GM18861 (cell line): Measurements from ENCODE around the gene PALLD.
"Not testable (repeated sequence)": the region's sequence is repeated elsewhere in the genome, so short reads cannot be mapped to it uniquely, and the experiment has no call there.

Source experiments
- ATAC-seq: cut with Tn5 transposase; IDR thresholded peaks from one replicate; pipeline ENCODE4 v1.9.1; 2021; ENCODE audit not compliant: unreplicated experiment

Gene PALLD

DNA sequence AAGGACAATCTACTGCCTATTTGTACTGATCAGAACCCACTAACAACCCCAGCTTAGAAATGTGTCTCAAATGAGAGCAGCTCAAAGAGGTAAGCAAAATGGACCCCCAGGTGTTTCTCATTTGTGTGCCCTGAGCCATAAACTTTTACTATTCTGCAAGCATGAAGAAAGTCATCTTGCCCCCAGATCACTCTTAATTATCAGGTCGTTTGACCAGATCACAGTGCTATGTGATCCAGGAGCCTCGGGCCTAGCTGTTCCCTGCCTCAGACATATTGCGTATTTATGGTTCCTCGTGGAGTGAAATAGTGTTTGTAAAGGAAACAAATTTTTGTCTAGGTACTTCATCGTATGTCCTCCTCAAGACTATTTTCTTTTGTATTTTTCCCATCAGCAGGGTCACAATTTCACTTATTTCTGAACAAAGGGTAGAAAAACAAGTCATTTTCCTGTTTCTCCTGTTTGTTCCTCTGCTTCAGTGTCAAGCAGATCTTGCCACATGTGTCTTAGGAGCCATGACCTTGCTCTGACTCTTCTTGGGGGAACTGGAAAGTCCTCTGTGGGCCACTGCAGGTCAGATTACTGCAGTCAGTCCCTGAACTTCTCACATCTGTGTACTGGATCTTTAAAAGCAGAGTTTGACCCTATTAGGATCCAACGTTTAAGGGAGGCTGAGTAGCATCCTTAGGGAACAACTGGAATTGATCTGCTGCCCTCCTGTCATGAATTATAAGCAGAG is 194.9 kb downstream of the PALLD start:
- ATAC-seq: no peak

DNA sequence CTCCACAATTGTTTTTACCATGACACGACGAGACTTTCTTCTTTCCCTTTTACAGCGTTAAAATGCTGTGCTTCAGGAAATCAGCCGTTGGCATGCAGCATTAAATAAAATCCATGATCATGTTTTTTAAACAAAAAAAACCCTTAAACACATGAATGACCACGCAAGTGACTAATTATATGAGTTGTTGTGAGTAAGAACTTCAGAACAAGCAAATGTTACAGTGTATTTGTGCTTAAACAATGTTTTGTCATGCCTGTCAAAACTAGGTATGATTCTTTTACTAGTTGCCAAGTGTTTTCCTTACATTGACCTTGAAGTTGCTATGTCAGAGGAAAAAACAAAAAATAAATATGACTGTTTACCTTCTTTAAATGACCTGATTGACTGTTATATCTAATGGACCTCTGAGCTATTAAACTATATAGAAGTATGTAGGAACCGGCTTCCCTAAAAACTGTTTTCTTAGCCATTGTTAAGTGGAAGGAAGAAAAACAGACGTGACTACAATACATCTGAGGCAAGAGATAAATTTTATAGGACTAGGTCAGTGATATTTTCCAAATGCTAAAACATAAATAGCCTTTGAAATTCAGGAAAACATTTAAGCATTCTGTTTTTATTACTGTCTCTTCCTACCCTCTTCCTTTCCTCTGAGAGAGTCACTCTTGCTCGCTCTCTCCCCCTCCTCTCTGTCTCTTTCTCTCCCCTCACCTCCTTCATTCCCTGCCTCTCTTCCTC is 197.1 kb downstream of the PALLD start:
- no peak for ATAC-seq

DNA sequence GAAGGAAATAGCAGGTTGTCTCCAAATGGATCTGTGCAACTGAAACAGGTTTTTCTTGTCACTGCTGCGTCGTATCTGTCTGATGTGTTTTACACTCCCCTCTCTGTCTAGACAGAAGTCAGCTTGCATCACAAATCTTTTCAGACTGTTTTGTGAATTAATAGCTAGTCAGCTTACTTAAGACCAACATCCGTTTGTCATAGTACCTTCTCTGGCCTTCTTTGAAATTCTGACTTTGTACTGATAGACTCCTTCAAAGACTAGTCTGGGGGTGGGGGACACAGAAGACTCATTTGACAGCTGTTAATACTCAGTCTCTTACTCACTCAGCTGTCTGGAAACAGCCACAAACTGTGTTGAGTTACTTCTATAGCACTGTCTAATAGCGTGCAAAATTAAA is 197.8 kb downstream of the PALLD start:
- ATAC-seq: no peak

DNA sequence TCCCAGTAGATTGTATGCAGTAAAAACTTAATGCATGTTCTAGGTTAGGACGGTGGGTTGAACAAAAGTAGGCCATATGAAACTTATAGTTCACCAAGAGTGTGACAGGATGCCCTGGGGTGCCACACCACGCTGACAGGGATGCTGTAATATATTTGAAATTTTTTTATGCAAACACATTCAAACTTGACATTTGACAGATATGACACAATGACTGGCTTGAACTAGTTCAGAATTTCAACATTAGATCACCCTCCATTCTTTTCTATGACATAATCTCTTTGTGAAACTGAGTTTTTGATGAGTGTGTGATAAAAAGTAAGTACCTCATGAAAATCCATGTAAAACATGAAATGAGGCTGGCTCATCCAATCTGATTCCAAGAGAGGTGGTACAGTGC is 198.4 kb downstream of the PALLD start:
- ATAC-seq: no peak

DNA sequence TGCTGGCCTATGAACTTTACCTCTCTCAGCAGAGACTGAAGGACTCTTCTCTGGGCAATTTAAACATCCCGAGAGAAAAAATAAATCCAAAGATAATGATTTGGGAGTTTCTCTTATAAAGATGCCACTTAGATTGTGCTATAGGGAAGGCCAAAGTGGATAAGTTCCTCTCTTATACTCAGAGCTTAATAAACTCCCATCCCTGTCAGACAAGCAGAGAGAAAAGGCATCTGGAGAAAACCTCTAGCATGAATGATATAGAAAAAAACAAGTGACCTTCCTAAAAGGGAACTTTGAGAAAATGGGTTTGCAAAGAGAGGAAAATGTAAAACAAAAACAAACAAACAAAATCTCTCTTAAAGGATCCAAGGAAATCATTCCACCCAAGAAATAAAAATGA is 199.4 kb downstream of the PALLD start:
- ATAC-seq: no peak

DNA sequence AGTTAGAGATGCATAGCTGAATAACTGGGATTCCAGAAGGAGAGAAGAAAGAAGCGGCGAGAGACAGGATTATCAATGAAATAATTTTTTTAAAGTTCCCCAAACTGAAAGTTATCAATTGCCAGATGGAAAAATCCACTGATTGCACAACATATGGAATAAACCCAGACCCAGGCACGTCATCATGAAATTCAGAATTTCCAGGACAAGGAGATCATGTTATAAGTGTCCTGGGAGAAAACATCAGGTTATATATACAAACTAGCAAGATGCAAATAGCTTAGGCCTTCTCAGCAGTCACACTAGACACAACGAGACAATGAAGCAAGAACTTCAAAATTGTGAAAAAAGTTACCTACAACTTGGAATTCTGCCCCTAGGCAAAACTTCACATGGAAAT is 200.0 kb downstream of the PALLD start:
- no peak for ATAC-seq

DNA sequence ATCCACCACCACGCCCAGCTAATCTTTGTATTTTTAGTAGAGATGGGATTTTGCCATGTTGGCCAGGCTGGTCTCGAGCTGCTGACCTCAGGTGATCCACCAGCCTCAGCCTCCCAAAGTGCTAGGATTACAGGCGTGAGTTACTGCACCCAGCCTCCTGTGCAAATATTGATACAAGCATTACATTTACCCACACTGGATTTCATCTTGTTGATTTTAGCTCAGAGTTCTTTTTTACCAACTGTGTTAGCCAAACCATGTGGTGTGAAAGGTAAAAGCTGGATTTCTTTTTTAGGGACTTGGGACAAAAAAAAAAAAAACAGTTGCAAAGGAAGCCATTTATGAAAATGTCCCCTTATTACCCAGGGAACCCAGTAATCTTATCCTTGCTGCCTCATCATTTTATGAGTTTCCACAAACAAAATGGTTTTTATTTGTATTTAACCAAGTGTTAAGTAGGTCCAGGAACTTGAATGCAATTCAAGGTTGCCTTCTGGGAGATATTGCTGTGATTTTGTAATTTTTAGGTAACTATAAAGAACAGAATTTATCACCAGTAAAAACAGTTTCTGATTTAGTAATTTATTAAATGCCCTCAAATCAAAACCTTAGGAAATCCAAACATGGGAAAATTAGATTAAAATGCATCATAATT is 202.5 kb downstream of the PALLD start:
- ATAC-seq: no peak

DNA sequence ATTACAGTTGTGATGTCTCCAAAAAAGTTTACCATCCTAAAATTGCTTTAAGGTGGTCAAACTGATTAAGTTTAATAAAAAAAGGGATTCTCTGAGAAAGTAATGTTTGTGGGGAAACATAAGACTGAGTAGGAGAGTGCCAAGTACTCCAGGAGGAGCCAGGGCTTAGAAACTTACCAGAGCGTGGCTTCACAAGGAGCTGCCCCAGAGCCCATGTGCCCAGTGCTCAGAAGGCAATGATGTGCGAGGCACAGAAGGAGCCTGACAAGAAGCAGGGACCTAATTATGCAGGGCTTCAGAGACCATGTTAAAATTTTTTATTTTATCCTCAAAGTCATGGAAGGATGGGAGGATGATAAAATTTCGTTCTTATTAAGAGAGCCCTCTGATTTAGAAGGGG is 204.2 kb downstream of the PALLD start:
- ATAC-seq: no peak

DNA sequence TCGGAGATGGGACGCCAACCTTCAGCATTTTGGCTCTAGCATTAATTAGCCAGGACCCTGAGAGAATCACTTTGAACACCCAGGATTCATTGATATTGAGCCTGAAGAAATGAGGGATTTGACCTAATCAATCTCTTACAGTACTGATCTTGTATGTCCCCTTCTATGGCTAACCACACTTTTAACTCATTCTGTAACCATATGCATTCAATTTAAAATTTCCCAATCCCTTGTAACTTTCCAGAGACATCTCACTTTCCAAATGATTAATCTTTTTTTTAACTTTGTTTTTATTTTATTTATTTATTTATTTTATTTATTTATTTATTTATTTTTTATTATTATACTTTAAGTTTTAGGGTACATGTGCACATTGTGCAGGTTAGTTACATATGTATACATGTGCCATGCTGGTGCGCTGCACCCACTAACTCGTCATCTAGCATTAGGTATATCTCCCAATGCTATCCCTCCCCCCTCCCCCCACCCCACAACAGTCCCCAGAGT is 205.8 kb downstream of the PALLD start:
- ATAC-seq: not testable (repeated sequence)

DNA sequence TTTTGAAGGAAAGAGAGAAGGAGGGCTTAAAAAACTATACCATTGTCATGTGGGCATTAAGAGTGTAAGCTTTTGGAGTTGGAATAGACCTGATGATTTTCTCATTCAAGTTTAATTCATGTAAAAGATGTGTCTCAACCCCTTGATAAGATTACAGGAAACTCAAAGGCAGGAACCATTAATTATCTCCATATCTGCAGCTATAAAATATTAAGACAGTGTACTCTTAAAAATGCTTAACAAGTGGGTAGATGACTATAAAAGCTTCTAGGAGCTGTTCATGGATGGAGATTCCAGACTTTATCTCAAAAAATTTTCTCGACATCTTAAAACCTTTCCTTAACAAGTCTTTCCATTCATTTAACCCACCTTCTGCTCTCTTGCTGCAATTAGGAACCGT is 208.3 kb downstream of the PALLD start:
- ATAC-seq: no peak

DNA sequence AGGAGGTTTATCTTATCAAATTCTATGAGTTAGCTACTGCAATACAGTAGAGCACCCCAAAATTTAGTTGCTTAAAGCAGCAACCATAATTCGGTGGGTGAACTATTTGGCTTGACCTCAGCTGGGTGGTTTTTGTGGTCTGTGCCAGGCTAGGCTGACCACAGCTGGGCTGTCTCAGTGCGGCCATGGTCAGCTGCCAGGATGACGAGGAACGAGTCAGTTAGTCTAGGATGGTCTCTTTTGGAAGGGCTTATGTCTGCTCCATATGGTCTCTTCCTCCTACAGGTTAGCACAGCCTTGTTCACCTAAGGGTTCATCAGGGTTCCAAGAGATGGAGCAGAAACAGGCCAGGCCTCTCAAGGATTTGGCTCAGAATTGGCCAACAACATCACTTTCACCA is 210.4 kb downstream of the PALLD start:
- ATAC-seq: no peak

DNA sequence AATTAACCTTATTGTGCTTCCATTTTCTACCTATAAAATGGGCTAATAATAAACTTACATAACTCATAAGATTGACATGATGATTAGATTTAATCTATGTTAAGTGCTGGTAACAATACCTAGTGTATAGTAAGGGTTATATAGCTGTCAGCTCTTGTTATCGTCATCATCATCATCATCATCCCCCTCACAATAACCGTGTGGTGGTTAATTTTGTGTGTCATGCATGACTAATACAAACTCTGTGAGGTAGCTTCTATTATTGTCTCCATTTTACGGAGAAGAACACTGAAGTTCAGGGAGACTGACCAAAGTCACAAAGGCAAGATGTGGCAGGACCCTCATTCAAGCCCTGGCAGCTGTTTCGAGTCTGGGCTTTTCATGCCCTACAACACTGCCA is 211.3 kb downstream of the PALLD start:
- no peak for ATAC-seq

DNA sequence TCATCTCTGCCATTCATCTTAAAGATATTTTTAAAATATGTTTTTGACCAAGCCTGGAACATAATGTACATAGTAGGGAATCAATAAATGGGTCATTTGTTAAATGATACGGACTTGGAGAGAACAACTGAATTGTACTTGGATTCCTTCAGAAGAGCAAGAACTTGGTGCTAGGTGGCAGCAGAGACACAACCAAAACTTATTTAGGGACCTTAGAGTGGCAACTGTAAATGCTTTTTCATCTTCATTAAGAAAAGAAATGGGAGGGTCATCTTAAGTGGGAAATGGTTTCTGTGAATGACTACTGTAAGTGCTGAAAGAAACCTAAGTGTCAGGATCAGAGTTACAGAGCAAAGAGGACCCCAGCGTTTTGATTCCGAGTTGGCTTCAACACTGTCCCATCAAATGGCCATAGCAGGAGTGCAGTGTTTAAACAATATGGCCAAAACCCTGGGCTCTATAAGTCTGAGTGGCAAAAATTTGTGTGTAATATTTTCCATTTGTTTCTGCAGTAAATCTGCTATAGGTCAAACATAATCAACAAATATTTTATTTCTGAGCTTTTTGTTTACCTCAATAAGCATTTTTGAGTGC is 213.6 kb downstream of the PALLD start:
- no peak for ATAC-seq

DNA sequence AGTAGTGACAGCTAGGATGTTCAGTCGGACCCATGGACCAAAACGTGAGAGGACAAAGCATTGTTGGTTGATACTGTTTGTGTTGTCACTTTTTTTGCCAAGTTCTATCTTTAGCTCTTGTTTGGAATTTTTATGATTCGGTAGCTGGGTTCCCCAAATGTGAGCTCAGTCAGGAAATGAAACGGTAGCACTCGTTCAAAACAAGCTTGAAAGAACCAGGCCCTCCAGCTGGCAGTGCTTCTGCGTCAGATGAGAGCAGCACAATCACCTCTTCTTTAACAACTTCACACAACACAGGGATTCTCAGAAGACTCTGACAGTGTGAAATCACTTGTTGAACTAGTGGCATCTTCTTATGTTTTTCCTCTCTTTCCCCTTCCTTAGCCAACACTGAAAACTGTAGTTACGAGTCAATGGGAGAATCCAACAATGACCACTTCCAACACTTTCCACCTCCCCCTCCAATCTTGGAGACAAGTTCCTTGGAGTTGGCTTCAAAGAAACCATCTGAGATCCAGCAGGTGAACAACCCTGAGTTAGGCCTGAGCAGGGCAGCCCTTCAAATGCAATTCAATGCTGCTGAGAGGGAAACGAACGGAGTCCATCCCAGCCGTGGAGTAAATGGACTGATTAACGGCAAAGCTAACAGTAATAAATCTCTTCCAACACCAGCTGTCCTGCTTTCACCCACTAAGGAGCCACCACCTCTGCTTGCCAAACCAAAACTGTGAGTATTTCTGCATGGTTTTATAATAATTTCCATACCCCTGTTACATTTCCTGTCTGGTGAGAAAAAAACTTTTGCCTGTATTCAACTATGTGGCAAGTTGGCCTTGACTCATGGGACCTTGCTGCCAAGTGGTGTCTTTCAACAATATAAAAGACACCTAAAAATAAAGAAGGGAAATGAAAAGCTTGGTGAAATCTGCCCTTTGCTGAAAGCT is 214.6 kb downstream of the PALLD start:
- no peak for ATAC-seq

DNA sequence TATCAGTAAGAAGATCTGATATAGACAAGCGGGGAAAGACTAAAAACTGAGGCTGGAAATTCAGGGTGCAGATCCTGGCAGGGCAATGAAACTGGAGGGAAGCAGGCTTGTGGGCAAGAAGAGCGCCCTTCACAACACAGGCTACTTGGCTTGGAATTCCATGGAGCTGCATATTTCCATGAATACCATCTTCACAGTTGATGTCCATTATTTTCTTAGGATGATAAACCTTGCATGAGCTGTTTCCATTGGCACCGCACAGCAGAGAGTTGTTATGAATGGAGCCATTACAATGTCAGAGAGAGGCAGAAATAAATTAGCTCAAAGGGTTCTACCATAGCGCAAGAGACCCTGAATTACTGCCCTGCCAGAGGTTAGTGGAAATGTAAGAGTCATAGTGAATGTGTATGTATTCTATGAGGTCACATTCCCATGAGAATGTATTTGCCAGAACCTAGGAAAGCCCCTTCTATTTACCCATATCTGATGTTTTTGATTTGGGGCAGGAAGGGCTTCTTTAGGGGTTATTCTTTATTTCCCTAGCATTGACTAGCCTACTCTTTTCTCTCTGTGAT is 215.6 kb downstream of the PALLD start:
- no peak for ATAC-seq

DNA sequence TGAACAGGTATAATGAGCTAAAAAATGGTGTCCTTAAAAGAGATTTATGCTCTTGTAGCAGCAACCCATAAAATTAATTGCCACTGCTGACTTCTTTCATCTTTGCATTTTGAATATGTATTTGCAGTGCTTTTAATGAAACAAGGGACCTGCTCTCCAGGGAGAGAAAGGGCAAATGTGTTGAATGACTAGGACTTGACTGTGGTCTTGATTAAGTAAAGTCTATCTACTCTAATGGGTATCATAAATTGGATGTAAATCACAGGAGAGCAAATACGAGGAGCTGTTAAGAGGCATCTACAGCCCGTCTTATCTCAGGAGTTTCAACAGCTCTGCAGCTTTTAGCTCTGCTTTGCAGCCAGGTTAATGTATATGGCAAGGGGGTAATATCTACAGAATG is 216.4 kb downstream of the PALLD start:
- ATAC-seq: no peak

DNA sequence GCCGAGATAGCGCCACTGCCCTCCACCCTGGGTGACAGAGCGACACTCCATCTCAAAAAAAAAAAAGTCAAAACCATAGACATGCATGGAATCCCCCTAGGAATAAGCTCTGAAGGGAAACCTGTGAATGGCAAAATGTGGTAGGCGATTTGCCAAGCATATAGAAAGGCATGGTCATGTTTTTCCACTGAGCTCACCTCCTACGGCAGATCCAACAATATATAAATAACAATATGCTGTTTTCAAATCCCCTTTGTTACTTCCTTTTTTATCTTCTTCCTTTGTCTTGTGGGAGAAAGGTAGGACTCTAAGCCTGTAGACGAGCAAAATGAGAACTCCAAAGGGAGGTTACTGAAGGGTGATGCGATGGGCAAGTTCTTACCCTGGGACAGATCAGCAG is 219.0 kb downstream of the PALLD start:
- ATAC-seq: no peak

DNA sequence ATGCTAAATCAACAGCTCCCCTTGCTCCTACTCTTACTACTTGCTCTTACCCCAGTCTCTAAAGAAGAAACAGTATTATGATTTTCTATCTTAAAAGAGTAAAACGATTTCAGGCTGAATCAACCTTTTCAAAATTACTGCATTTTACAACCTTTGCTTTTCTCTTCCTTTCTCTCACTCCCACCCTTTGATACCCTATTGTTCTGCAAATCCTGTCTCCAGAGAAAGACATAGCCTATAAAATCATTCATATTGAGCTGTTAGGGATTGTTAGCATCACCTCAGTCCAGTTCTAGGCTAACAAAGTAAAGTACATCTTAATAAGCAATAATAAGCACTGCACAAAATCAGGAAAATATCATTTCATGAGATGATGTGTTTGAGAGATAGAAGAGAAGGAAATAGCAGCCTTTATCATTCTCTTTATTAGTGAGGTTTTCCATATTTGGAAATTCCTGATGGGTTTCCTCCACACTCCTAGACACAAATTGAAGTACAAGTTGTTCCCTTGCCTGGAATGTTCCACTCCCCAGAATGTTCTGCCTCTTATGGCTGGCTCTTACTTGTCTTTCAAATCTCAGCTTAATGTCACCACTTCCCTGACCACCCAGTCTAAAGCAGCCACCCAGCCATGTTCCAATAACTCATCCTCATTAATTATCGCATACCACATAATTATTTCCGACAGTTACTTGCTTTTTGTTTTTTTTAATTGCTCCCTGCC is 219.7 kb downstream of the PALLD start:
- no peak for ATAC-seq

DNA sequence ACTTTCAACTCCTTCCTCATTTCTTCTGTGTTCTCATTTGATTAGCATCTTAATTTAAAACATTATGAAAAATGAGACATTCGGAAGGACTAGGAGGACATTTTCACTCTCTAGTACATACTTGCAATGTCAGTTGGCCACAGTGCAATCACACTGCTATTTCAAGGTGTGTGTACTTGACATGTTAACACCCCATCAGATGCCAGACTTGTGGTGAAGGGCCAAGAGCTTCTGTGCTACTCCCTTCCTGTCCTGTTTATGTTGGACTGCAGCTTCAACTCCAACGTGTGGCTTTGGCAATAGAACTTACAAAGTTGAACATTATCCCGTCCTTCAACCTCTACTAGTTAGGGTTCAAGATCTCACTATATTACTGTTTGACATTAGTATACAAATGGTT is 221.0 kb downstream of the PALLD start:
- ATAC-seq: no peak

DNA sequence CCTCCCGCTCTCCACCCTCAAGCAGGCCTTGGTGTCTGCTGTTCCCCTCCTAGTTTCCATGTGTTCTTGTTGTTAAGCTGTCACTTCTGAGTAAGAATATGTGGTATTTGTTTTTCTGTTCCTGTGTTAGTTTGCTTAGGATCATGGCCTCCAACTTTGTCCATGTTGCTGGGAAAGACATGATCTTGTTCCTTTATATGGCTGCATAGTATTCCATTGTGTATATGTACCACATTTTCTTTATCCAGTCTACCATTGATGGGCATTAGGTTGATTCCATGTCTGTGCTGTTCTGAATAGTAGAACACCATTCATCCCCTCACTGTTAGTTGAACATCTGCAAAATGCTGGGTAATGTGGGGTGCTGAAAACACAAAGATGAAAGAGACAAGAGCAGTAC is 222.9 kb downstream of the PALLD start:
- no peak for ATAC-seq
